NOMO-1 treated with DMSO at 0.1 percent for 48 hours (cell line): ENCODE measurements around the gene TRPM8.

ENCODE experiments used
- DNase-seq: peaks from one replicate; lab custom pipeline; 2025; ENCODE audit not compliant: unreplicated experiment; lab: John Stamatoyannopoulos, UW

The TRPM8 gene

DNA sequence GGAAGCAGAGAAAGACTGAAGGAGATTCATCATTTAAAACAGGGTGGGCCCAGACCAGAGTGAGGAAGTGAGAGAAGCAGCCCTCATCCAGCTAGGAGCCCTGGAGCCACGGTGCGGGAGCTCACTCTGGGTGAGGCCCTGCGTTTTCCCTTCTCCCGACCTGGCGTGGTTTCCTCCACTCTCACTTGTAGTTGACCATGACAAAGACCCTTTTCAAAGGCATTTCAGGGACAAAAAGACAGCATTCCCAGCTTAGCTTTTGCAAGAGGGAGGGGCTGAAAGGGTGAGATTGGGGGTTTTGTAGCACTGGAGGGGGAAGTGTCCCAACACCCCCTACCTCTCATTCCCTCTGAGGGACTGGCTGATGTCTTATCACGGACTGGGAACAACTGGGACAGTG, 56.6 kb downstream of the TRPM8 start:
- no peak for DNase-seq

DNA sequence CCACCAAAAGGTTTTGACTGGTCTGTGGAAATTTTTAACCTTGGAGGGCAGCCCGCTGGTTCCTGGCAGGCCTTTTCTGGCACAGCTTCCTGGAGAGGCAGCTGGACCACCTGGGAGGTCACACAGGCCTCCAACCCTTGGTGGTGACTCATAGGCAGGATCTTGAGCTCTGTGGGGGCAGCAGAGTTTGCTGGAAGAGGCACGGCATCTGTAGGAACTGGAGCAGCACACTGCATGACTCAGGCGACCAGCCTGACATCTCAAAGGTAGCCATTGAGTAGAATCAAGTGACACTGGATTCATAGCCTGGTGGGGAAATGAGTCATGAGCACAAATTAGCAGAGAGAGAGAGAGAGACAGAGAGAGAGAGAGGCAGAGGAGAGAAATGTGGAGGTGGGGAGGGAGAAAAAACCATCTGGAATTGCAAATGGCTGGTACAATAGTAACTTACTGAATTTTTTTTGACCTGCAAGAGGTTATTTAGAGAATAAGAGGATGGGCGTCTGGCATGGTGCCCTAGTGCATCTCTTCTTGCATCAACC, 57.4 kb downstream of the TRPM8 start:
- DNase-seq, result peak; percentile 83

DNA sequence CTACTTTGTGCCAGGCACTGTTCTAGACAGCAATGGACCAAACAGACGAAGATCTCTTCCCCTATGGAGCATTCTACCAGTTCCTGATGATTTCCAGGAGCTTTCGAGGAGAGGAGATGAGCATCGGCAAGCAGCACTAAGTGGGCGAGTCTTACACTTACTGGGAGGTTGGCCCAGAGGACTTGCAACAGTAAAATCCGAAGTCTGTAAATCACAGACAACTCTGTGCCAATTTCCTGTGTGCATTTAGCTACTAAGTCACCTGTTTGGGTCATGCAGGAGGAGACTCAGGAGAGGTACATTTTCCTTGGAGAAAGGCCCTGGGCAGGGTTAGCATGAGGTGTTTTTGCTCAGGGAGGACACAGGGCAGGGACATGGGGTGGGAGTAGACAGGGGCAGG, 58.9 kb downstream of the TRPM8 start:
- no peak for DNase-seq

DNA sequence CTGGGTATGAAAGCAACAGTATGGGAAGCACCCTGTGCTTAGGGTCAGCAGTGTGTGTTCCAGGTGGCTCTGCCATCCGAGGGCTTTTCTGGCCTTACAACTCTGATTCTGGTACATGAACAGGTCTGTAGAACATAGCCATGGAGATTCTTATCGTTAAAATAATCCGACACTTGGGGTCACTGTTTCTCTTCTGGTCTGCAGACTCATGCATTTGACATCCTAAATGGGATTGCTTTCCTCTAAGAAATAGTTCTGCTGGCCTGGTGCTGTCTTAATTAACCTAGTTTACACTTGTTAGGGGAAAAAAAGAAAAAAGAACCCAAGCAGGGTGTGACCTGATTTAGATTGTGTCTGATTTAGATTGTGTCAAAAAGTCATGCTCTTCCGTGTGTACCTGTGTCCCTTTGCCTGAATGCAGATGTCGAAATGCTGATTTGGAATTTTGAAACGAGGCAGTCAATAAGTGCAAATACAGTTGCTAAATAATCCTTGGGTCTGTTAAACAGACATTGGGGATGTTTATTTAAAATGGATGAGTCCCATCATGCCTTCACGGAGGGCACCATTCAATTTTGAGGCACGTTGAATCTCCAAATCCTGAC, 59.6 kb downstream of the TRPM8 start:
- DNase-seq, result peak; percentile 54

DNA sequence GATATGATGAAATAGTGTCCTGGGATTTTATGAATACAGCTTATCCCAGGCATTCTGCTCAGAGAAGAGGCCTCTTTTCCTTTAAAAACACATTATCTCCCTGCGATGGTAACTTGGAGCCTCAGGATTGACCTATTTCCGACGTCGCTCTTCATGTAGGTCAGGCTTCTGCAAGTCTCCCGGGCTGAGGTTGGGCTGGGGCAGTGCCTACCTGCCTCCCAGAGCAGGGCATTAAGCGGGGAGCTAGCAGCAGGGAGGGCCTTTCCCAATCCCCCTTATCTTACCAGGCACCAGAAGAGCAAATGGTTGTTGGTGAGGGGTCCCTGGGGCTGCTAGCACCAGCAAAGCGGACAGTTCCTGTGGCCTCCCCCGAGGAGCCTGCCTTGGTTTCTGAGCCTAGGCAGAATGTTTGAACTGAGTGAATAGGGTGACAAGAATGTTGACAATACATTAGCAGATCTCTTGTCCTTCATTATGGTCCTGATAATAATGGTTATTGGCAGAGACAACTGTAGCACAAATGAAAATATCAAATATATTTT, 60.2 kb downstream of the TRPM8 start:
- DNase-seq, result no peak

DNA sequence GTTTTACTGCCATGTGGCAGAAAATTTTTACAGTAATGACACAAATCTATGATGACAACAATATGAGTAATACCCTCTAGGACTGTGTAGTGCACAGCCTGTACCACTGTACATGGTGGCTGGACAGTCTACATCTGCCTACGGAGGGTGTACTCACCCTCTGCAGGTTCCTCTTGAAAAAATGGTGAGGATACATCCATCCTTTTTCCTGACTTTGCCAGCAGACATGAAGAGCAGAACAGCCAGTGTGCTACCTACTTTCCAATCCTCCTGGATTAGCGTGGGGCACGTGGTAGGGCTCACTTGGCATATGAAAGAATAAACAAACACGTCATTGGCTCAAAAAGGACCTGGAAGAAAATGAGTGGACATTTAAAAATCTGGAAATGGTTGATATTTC, 62.6 kb downstream of the TRPM8 start:
- no peak for DNase-seq

DNA sequence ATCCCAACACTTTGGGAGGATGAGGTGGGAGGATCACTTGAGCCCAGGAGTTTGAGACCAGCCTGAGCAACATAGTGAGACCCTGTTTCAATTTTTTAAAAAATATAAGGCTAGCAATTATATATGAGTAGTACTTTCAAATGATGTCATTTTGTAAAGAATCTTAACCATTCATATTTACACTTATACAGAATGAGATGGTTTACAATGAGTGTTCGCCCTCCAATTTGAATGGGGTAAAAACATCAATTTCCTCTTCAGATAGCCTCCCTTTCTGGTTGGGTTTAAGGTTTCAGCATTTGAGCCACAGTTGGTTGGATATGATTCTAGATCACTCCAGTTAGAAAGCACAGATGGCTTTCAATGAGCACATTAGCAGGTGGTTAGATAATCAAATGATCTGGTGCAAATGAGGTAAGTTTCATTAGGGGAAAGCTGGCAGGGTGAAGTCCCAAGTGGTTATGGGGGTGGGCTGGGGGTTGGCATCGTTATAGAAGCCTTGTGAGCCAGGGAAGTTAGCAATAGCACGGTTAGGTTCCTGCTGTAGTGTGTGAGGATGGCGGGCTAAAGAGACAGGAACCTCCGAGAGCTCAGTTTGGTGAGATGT, 63.9 kb downstream of the TRPM8 start:
- DNase-seq, result no peak

DNA sequence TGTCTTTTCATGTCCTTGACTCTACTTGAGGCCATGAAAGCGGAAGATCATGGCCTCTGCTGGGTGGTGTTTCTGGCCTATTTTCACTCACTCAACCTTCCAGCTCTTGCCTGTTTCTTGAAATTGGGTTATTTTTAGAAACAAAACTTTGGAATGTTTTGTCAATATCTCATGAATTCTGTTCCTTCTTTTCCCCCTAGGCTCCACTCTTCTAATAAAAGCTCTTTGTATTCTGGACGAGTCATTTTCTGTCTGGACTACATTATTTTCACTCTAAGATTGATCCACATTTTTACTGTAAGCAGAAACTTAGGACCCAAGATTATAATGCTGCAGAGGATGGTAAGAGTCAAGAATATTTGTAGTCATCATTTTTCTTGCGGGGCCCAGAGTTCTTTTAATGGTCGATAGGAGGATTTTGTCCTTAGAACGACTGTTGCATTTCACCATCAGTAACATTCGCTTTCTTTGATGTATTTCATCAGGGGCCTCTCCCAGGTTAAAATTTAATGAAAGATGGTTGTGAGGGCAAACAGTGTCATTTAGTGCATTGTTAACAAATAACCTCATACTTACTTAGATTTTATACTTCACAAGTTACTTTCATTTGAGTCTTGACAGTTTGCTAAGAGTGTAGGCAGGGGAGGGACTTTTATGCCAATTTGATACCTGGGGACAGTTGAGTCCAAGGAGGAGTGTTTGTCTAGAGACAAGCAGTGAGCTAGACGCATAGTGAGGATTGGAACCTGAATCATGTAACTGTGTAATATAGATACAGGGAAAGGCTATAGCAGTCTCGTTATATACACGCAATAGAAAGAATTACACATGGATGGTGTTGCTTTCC, 64.6 kb downstream of the TRPM8 start:
- no peak for DNase-seq

DNA sequence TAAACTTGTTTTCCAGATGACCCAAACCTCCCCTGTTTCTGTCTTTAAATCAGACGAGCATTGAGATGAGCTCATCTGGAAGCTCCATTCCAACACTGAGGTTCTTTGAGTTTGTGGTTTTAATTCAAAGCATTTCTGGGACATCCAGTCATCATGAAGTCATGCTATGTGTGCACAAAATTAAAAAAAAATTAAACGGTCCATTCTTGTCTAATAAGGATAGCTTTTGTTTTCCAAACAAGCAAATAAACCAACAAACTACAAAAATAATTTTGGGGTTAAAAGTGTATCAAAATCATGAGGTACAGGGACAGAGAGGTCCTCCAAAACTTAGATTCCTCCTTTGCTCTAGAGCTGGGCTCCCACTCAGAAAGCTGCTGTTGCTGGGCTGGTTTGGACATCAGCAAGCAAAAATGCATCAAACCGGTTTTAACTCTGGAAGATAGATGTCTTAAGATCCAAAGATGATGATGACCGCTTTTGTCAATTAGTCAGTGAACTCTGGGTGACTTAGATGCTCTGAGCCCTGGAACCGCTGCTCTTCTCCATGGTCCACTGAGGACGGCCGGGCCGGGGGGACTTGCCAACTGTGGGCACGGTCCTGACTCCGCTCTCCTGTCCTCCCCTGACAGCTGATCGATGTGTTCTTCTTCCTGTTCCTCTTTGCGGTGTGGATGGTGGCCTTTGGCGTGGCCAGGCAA, 65.4 kb downstream of the TRPM8 start:
- DNase-seq, result no peak

DNA sequence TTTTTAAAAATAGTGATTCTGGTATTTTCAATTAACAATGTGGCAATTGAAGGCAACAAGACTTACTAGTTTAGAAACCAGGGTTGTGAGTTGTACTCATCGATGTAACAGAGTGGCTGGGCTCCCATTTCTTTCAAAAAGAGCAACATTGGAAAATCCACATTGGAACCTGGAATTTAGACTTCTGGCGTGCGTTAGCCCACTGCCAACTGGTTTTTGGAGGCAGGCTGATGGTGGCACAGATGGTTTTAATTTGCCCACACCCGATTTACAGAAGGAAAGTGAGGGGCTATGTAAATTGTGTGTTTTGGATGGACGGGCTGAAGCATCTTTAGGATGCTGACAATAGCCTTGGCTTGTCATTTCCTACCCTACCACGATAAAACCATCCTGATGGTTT, 66.3 kb downstream of the TRPM8 start:
- DNase-seq, result no peak

DNA sequence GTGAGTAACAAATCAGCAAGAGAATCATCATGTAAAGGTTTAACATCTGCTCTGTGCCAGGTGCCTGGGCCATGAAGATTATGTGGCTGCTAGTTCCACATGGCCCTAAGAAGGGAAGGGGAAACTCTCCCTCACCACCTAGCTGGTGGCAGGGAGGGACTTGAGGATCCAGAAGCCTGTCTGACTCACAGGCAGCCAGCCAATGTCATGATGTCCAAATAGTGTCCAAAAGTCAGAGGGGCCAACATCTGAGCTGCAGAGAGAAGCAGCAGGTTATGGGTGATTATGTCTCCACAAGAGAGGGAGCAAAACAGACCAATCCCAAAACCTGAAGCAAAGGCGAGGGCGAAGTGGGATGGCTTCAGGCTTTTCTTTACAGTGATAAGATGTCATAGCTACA, 71.4 kb downstream of the TRPM8 start:
- DNase-seq, result no peak

DNA sequence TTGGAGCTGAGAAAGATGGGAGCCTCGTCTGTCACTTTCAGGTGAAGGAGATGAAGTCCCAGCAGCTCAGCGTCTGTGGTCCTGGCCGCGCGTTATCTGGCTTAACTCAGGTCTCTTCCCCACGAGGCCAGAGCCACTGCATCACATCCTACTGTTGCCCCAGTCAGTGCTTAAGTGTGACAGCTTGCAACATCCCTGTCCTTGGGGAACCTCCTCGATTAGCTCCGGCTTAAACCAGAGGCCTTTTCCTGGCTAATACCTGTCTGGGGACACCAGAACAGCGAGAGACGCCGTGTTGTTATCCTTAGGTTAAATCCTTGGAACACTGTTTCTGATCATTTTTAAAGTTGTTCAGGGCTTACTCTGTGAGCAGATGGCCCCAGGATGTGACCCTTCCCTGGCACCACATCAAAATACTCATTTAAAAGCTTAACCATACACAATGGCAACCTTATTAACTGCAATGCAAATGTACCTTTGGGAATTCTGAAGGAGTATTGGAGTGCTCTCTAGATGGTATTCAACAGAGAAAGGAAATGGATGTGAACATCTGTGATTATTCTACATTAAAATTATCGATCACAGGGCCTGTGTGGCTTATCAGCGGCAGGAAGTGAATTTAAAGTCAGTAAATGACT, 72.2 kb downstream of the TRPM8 start:
- DNase-seq, result no peak

DNA sequence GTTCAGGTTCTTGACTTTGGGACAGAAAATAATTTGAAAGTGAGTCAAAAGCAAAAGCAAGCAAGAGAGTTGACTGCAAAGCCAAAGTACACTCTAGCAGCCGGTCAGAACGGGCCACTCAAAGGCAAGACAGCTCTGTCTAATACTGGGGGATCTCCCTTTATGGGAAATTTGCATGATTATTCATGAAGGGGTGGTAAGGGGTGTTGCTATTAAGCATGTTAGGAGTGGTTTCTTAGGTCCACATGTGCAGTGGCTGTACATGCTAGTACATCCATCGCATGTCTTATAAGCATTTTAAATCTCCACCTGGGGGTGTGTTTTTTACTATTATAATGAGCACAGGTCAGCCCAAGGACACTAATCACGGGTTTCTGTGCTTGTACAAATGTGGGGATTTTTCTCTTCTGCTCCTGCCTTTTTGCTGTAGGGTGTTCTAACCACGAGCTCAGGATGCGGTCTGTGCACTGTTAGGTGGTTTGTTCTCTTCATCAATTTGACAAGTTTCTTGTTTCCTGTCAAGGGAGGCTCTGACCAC, 73.2 kb downstream of the TRPM8 start:
- no peak for DNase-seq

DNA sequence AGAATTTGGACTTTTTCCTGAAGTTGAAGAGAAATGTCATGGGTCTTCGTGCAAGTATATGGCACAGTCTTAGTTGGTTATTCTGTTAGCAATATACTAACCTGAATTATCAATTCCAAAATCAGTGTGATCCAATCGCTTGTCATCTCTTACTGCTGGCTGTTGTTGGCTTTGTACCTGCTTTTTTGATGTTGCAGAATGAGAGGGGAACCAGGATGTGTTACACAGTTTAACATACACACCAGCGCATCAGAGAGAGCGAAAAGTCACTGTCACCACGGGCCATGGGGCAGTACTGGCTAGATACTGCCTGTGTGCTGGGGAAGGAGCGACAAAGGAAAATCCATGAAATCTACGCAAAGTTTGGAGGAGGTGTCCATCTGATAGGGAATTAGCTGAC, 74.0 kb downstream of the TRPM8 start:
- DNase-seq, result no peak

DNA sequence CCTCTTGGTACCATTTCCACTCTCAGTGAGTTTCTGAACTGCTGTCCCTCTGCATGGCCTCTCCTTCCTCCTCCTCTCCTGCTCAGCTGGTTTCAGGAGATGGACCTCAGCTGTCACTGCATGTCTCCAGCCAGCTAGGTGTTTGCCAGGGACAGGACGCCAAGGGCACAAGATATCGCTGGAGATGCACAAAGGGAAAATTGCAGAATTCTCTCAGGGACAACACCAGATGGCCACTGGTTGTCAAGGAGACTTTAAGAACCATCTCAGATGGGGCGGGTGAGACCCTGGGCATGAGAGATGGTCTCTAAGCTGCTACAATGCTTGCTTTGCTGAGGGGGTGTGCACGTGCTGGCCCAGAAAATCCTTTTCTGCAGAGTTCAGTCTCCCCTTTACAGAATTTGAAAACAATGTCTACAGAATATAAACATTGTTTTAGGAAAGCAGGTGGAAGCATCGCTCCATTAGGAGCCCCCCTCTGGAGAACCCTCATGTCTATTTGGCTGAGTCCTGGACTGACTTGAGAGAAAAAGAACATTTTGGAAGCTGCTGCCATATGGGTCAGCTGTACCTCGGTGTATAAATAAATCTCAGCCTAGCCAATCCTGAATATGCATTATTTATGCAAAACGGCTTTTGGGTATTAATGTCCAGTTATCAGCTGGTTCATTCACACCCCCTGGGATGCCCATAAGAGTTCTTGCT, 75.5 kb downstream of the TRPM8 start:
- DNase-seq, result no peak

DNA sequence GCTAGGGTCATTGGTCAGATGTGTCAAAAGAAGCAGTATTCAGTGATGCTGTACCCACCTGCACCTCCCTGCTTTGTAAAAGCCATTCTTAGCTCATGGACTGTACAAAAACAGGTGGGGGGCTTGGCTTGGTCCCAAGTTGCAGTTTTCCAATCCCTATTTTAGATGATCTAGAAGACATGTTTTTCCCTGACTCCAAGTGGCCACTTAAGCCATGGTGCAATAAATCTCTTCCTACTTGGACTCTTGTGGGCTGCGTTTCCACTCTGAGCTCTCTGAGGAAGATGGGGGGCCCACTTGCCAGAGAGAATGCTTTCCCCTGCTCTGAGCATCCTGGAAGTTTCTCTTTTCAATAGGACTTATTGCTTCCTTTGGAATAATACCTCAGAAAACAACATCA, 76.3 kb downstream of the TRPM8 start:
- DNase-seq, result no peak

DNA sequence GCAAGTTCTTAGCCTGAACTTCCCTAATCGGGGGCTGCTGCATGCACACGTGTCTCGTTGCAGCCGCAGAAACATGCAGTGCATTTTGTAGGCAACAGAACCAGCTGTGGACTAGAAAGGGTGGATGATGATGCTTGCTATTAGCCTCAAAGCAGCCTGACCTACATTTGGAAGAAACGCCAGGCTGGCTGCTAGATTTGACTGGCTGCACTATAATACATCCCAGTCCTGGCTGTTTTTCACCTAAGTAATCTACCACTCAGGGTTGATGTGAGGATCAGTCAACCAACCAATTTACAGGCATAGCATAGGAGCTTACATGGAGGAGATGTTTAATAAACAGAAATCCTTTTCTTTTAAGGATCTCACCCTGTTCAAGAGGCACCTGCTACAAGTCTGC, 77.0 kb downstream of the TRPM8 start:
- no peak for DNase-seq

DNA sequence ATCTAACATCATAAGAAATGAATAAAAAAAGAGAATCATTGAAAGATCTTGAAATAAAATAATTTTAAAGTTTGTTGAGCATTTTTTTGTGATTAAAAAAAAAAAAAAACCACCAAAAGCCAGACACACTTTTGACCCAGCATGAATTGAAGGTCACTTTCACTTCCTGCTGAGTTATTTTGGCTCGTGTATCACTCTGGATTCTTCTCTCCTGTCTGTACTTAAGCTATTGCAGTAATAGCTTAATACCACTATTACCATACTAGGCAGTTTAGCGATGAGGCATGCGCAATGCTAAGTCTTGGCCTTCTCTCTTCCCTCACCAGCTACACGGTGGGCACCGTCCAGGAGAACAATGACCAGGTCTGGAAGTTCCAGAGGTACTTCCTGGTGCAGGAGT, 78.8 kb downstream of the TRPM8 start:
- peak; percentile 87 for DNase-seq

DNA sequence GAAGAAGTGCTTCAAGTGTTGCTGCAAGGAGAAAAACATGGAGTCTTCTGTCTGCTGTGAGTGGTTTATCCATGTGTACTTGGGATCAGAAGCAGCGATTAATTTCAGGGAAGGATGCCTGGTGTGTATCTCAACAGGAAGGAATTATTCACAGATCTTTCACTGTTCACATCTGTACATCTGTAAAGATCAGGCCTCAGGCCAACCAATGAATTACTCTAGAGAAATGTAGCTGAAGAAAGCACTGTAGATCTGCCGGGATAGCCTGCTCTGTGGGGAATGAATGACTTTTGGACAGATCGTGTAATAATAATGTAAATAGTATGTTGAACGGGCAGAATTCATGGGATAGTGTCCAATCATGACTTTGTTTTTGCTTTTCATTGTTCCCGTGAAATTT, 79.3 kb downstream of the TRPM8 start:
- no peak for DNase-seq

DNA sequence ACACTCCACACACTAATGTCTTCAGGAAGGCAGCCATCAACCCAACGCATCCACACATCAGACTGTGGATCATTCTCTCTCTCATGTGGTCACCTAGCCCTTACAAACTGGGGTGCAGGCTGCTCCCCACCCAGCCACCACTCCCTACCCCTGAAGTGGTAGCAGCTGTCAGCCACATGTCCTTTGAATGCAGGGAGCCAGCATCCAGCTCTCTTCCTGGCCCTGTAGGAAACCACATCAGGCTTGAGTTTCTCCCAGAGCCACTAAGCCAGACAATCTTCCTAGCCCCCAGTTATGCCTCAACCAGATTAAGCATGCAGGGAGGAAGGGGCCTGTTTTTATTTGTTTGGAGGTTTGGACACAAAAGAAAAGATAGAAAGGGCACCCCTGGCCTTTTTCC, 80.5 kb downstream of the TRPM8 start:
- no peak for DNase-seq
